Measurements from ENCODE around the gene DYNLT3.

DYNLT3 gene, protein sequence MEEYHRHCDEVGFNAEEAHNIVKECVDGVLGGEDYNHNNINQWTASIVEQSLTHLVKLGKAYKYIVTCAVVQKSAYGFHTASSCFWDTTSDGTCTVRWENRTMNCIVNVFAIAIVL

DNA sequence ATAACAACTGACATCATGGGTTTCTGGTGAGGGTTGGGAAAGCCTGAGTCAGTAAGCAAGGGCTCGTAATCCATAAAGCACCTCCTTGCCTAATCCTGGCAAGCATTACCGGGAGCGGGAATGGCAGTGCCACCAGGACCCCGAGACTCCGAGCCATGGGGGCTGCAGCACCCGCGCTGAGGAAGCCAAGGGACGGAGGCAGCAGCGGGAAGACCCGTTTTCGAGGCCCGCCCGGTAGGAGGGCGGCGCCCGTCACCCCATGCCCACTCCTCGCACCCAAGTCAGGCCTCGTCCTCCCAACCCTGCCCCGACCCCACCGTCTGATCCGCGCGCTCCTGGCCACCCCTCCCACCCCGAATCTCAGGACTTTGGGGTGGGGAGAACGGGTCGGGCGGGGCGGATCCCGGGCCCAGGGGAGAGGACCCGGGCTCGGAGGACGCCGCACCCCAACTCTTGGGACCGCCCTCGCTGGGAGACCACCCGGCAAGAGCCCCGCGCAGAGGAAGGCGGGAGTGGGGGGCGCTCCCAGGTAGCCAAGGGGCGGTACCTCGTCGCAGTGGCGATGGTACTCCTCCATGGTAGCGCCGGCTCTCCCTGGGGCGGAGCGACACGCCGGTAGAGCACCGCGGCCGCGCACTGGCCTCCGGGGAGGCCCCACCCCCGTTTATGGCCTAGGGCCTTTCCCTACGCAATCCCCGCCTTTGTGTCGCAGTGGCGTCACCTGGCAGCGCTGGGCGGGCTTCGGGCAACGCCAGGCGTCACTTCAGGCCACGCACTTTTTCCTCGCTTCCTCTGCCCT, at the start of gene DYNLT3:
Gene DYNLT3 (minus strand): TSS at position 638 of the 799 bp plus-strand sequence. CDS start 61 bp downstream, at position 577.
- peak; percentile 79 for DNase-seq

- no peak for DNase-seq
Observed at GRCh38 chrX:37896511-37896890, 49.1 kb upstream of the DYNLT3 start.

- DNase-seq: no peak
Observed at GRCh38 chrX:37895795-37896510, 48.6 kb upstream of the DYNLT3 start.

GRCh38 chrX:37894725-37895124, 47.4 kb upstream of the DYNLT3 start:
- no peak for DNase-seq

DNA sequence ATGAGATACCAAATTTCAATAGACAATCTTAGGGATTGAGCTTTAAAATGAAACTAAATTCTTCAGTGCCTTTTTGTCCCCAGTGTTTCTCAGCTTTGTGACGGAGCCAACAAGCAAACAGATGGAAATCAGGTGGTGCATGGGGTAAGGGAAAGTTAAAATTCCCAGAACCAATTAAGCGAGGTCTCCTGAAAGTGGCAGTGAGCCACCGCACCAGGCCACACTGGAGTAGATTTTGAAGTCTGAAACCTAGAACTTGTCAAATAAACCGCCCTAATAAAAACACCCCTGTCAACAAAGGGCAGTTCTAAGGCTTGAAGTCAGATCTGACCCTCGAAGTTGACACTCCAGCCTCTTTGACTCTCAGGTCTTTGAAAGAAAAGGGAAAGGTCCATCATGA, 40.6 kb upstream of the DYNLT3 start:
- DNase-seq: no peak

DNA sequence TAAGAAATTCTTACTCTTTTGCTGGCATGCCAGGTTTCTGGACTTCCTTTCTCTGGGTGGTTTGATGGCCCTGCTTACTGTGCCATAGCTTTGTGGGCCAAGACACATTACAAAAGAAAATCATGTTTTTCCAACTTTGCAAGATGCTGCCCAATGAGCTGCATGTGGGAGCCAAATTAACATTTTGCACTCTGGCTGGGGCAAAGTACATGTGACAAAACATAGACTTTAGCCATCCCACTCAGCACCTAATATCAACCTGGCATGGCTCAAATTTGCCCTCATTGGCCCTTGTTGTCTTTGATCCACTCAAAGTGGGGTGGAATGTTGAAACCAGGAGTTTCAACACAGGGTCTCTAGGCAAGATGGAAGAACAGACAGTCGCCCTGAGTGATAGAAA, 40.0 kb upstream of the DYNLT3 start:
- DNase-seq: no peak

DNA sequence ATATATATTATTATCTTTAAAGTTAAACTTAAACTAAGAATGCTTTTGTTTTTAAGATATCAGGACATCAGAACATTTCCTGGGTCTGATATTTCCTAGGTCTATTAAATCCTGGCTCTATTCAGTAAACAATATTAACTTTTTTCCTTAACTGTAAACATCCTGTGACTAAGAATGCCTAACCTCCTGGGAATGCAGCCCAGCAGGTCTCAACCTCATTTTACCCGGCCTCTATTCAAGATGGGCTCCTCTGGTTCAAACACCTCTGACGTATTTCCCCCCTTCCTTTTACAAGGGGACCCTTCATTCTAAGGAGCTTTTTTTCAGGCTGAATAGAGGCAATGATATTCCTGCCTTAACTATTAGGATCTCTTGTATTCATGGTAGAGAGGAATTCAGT, 35.8 kb upstream of the DYNLT3 start:
- DNase-seq: no peak

DNA sequence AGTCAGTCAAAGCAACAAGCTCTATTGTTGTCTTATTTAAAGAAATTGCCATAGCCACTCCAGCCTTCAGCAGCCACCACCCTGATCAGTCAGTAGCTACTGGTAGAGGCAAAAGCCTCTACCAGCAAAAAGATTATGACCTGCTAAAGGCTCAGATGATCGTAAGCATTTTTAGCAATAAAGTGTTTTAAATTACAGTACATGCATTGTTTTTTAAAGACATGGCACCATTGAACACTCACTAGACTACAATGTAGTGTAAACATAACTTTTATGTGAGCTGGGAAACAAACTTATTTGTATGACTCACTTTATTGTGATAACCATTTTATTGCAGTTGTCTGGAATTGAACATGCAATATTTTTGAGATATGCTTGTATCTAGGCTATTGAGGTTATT, 32.3 kb upstream of the DYNLT3 start:
- DNase-seq: no peak

DNA sequence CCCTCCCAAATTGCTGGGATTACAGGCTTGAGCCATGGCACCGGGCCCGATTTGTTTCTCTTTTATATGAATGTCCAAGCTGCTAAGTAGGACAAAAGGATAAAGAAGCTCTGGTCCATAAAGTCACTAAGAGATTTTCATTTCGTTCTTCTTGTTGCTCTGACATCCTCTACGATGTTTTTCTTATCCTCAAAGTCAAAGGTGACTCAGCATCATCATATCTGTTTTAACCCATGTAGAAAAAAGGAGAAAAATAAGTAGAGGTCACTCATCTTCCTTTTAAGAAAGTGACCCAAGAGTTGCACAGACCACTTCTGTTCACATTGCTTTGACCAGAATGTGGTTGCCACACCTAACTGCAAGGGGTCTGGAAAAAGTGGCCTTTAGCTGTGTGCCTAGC, 29.3 kb upstream of the DYNLT3 start:
- DNase-seq: no peak

- DNase-seq: no peak
Observed at GRCh38 chrX:37875675-37876074, 28.3 kb upstream of the DYNLT3 start.

- no peak for DNase-seq
Observed at GRCh38 chrX:37873220-37873619, 25.8 kb upstream of the DYNLT3 start.

DNA sequence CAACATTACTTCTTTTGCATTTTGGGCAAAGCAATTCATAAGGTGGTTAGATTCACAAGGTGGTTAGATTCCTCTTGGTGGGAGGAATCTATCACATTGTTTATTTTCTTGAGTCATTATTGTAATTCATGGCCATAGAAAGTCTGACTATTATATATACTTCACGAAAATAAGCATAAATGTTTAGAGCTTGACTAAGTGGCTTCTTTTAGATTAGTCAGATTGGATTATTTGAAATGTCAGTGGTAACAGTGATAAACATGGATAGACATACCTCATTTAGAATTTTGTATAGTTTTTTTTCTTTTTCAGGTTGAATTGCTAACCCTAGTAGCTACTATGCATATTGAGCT, 24.9 kb upstream of the DYNLT3 start:
- no peak for DNase-seq

DNA sequence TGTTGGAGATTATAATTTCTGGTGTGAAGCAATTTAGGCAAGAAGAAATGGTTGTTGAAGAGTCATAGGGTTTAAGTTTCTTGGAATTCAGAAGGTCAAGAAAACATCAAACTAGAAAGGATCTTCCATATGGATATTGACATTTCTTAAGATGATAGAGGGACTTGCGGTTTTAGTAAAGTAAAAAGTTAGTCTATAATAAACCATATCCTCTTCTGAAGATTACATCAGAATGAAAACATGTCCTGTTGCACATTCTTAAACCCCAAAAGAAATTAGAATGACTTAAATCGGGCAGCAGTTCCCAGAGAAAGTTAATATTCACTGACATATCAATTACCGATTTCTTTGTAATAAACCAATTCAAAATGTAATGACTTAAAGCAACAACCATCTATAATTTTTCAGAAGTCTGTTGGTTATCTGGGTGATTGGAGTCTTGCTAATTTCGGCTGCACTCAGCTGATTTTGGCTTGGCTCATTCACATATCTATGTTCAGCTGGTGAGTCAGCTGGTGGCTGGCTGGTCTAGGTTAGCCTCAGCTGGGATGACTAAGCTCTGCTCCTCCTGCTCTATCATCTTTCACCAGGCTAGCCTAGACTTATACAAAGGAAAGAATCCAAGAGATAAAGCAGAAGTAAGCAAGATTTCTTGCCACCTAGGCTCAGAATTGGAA, 24.4 kb upstream of the DYNLT3 start:
- DNase-seq: no peak

GRCh38 chrX:37867536-37868153, 20.3 kb upstream of the DYNLT3 start:
- DNase-seq: no peak

DNA sequence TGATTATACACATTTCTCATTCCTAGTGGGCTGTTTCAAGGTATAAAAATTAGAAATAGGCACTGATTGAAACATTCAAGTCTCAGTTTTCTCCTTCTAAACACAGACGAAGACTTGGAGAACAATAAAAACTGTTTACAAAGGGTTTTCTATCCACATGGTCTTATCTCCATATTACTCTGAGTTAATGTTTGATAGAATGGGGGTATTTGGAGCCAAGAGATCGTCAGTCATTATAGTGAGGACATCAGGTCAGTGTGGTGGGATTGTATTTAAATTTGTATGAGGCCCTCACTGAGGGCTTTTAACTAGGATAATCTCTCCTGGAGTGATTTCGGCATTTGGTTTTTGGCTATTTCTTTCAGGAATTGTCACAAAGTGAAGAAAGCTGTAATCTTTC, 16.4 kb upstream of the DYNLT3 start:
- no peak for DNase-seq

GRCh38 chrX:37862851-37863250, 15.5 kb upstream of the DYNLT3 start:
- DNase-seq: no peak

DNA sequence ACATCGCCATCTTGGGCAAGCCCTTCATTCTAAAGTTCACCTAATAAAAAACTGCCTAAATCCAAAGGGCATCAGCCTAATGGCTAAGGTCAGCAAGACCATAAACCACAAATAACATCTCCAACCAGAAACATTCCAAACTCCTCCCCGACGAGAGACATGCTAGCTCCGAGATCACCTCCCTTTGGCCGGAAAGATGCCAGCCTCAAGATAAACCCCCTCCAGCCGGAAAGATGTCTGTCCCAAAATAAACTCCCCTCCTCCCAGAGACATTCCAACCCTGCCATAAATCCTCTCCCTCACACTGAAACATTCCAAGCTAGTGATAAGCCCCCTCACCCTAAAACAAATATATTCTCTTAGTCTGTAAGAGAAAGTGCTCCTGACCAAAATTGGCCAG, 13.3 kb upstream of the DYNLT3 start:
- DNase-seq: no peak

GRCh38 chrX:37854748-37855147, 7.4 kb upstream of the DYNLT3 start:
- DNase-seq: no peak

DNA sequence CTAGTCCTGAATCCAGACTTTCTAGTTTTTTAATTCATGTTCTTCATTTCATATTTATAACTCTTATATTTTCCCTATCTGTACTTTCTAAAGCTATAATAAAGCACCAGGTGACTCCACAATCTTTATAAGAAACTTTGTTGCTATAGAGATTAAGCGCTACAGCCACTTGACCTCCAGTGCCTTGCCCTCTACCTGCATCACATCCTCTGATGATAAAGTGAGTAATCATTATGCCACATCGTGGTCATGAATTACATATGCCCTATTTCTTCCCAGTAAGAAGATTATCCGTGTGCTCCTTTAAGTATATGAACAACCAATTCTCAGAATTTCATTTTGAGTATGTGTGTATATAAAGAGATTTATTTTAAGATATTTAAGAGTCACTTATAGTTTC, 6.8 kb upstream of the DYNLT3 start:
- no peak for DNase-seq

DNA sequence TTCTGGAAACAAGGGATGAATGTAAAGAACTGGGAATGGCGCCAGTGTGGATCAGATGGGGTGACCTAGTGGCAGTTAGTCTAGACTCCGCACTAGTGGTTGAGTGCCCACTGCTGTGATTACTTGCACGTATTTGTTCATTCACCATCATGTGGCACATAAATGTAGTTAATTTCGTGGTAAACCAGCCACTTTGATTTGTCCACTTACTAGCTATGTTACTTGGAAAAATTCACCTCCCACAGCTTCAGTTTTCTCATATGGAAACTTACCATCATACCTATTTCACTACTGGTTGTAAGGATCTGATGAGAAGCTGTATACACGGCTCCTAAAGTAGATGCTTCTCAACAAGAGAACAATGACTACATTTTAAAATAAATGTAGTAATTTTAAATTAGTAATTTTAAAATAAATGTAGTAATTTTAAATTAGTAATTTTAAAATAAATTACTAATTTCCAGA, 394 bp upstream of the DYNLT3 start:
- DNase-seq: no peak

- DNase-seq: no peak
Observed at GRCh38 chrX:37846558-37846933, 825 bp downstream of the DYNLT3 start.

DNA sequence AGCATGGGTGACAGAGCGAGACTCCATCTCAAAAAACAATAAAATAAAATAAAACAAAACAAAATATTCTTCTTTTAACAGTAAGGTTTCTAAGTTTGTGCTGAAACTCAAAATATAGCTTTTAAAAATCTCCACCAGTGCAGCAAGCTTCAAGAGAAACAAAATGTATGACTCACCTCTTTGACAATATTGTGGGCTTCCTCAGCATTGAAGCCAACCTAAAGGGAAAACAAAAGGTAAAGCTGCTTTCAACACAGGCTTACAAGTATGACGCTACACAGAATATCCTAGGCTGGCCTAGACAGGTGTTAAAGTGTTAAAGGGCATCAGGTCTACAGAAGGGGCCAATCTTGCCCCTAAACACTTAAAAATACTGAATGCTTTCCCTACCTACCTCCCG, 1.2 kb downstream of the DYNLT3 start:
- no peak for DNase-seq

- no peak for DNase-seq
Observed at GRCh38 chrX:37844622-37845021, 2.7 kb downstream of the DYNLT3 start.
